ENCODE results near the gene TMEM131L.

- no peak for TF ChIP-seq CTCF (IDR thresholded peaks at IDR 0.05; ENCODE audit: low read length)
- TF ChIP-seq EZH2 (IDR thresholded peaks at IDR 0.05; ENCODE audit: borderline replicate concordance, low read length) = no peak
These were observed 54.7 kb downstream of the TMEM131L start for GRCh38 chr4:153520801-153521329.

Data from OCI-LY1 (cell line).